ENCODE results near the gene CCDC77.

DNA sequence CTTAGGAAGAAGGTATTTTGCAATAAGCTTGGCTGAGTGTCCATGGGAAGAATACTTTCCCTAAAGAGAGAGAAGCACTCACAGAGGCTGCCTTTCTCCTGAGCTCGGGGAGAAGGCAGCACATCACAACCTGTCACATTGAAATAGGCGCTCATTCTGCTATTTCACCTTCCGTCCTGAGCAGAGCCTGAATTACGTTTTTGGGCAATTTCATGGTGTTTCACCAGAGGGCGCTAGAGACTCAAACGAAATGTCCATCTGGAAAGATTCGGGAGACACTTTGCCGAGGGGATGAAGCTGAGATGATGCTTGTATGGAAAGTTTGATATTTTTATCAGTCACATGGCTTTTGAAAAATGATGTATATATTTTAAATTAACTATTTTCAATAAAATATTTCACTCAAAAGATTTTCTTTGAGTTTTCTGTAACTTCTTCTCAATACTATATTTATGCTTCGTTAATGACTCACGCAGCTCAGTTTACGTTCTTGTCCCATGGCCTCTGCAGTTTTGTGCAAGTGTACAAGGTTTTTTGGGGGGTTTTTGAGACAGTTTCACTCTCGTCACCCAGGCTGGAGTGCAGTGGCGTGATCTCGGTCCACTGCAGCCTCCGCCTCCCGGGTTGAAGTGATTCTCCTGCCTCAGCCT lies 40.9 kb downstream of the CCDC77 start:
- TF ChIP-seq CTCF (IDR thresholded peaks at IDR 0.05; ENCODE audit: poor library complexity) = peak; percentile 80
- no peak for TF ChIP-seq EZH2 (IDR thresholded peaks at IDR 0.05; ENCODE audit: borderline replicate concordance)
- TF ChIP-seq EZH2phosphoT487 (IDR thresholded peaks at IDR 0.05; ENCODE audit: low read depth, severe bottlenecking, unreplicated experiment) = no peak
